NCI-H446 (cell line): Measurements from ENCODE around the gene BIRC7.

Source experiments
- DNase-seq, 2 experiments: peaks; one replicate each; lab custom pipeline; 2025; lab: John Stamatoyannopoulos, UW

Gene BIRC7

GRCh38 chr20:63281742-63282665 lies 46.3 kb downstream of the BIRC7 start:
- DNase-seq = no peak

- no peak for DNase-seq
These were observed 47.2 kb downstream of the BIRC7 start for GRCh38 chr20:63282946-63283345.

- no peak for DNase-seq
These were observed 47.8 kb downstream of the BIRC7 start for GRCh38 chr20:63283397-63284082.

GRCh38 chr20:63284083-63284440 lies 48.4 kb downstream of the BIRC7 start:
- DNase-seq = no peak

- no peak for DNase-seq
These were observed 48.8 kb downstream of the BIRC7 start for GRCh38 chr20:63284544-63284949.

- DNase-seq = no peak
These were observed 49.3 kb downstream of the BIRC7 start for GRCh38 chr20:63284981-63285524.

- no peak for DNase-seq
These were observed 50.2 kb downstream of the BIRC7 start for GRCh38 chr20:63285636-63286615.

GRCh38 chr20:63286781-63287696 lies 51.3 kb downstream of the BIRC7 start:
- no peak for DNase-seq

GRCh38 chr20:63287697-63288580 lies 52.2 kb downstream of the BIRC7 start:
- no peak for DNase-seq

GRCh38 chr20:63288581-63289251 lies 53.0 kb downstream of the BIRC7 start:
- DNase-seq = no peak

GRCh38 chr20:63289311-63290135 lies 53.8 kb downstream of the BIRC7 start:
- no peak for DNase-seq
